NCI-H1048 (cell line): ENCODE results near the gene TMEM54.

Experiments used
- DNase-seq: peaks from one replicate; lab custom pipeline; 2025; lab: John Stamatoyannopoulos, UW

TMEM54 gene

GRCh38 chr1:32878637-32879041, 22.6 kb downstream of the TMEM54 start:
- DNase-seq = no peak

- no peak for DNase-seq
Measured at GRCh38 chr1:32878183-32878582, 23.0 kb downstream of the TMEM54 start.

- no peak for DNase-seq
Measured at GRCh38 chr1:32877211-32878110, 23.7 kb downstream of the TMEM54 start.

GRCh38 chr1:32876341-32877210, 24.6 kb downstream of the TMEM54 start:
- no peak for DNase-seq

GRCh38 chr1:32874860-32875752, 26.1 kb downstream of the TMEM54 start:
- no peak for DNase-seq

GRCh38 chr1:32873484-32873883, 27.7 kb downstream of the TMEM54 start:
- no peak for DNase-seq

- no peak for DNase-seq
Measured at GRCh38 chr1:32872192-32872460, 29.1 kb downstream of the TMEM54 start.

- DNase-seq = no peak
Measured at GRCh38 chr1:32871364-32872191, 29.6 kb downstream of the TMEM54 start.

- no peak for DNase-seq
Measured at GRCh38 chr1:32870615-32871363, 30.4 kb downstream of the TMEM54 start, which contains the start of gene FNDC5. Gene FNDC5 (minus strand): TSS chr1:32870912.

GRCh38 chr1:32869923-32870614, 31.1 kb downstream of the TMEM54 start:
- DNase-seq = no peak

- no peak for DNase-seq
Measured at GRCh38 chr1:32868806-32869455, 32.3 kb downstream of the TMEM54 start.

GRCh38 chr1:32868085-32868484, 33.1 kb downstream of the TMEM54 start:
- DNase-seq = no peak

- DNase-seq = no peak
Measured at GRCh38 chr1:32867671-32868070, 33.5 kb downstream of the TMEM54 start.

GRCh38 chr1:32867151-32867550, 34.0 kb downstream of the TMEM54 start:
- DNase-seq = no peak

GRCh38 chr1:32865639-32866405, 35.4 kb downstream of the TMEM54 start:
- DNase-seq = no peak

- no peak for DNase-seq
Measured at GRCh38 chr1:32864375-32865019, 36.7 kb downstream of the TMEM54 start.

- DNase-seq = no peak
Measured at GRCh38 chr1:32863881-32864245, 37.3 kb downstream of the TMEM54 start.
